ENCODE results near the gene MYO7B.

The MYO7B gene

GRCh38 chr2:127626917-127627739, 91.6 kb downstream of the MYO7B start:
- no peak for DNase-seq (ENCODE audit: low read depth)

- DNase-seq (ENCODE audit: low read depth) = no peak
These were observed 92.5 kb downstream of the MYO7B start for GRCh38 chr2:127627740-127628571.

- DNase-seq (ENCODE audit: low read depth) = no peak
These were observed 93.5 kb downstream of the MYO7B start for GRCh38 chr2:127628767-127629614.

- DNase-seq (ENCODE audit: low read depth) = no peak
These were observed 94.2 kb downstream of the MYO7B start for GRCh38 chr2:127629637-127630036.

- no peak for DNase-seq (ENCODE audit: low read depth)
These were observed 94.8 kb downstream of the MYO7B start for GRCh38 chr2:127630096-127630863.

- DNase-seq (ENCODE audit: low read depth) = no peak
These were observed 95.5 kb downstream of the MYO7B start for GRCh38 chr2:127630864-127631540.

- no peak for DNase-seq (ENCODE audit: low read depth)
These were observed 96.1 kb downstream of the MYO7B start for GRCh38 chr2:127631541-127631996.

GRCh38 chr2:127631997-127632581, 96.6 kb downstream of the MYO7B start:
- DNase-seq (ENCODE audit: low read depth) = no peak

- DNase-seq (ENCODE audit: low read depth) = no peak
These were observed 97.4 kb downstream of the MYO7B start for GRCh38 chr2:127632592-127633489.

GRCh38 chr2:127633556-127634065, 98.1 kb downstream of the MYO7B start:
- no peak for DNase-seq (ENCODE audit: low read depth)

- no peak for DNase-seq (ENCODE audit: low read depth)
These were observed 98.7 kb downstream of the MYO7B start for GRCh38 chr2:127634066-127634617.

GRCh38 chr2:127634626-127635379, 99.3 kb downstream of the MYO7B start:
- no peak for DNase-seq (ENCODE audit: low read depth)

GRCh38 chr2:127635380-127636237, 100.1 kb downstream of the MYO7B start:
- DNase-seq (ENCODE audit: low read depth) = no peak

- no peak for DNase-seq (ENCODE audit: low read depth)
These were observed 101.1 kb downstream of the MYO7B start for GRCh38 chr2:127636248-127637235.

- DNase-seq (ENCODE audit: low read depth) = no peak
These were observed 101.8 kb downstream of the MYO7B start for GRCh38 chr2:127637236-127637630.

- no peak for DNase-seq (ENCODE audit: low read depth)
These were observed 102.3 kb downstream of the MYO7B start for GRCh38 chr2:127637725-127638252.

All from stimulated activated CD8-positive, alpha-beta memory T cell treated with anti-CD3 and anti-CD28 coated beads, Interleukin-7, amount 100 ng/mL, for 24 hours (primary cell).